ENCODE measurements around the gene AP1B1.
A peak's percentile ranks its signal among the peaks of the same experiment; 100 is the strongest.
"Not testable (repeated sequence)": the region's sequence is repeated elsewhere in the genome, so short reads cannot be mapped to it uniquely, and the experiment has no call there.

AP1B1 gene

GRCh38 chr22:29379258-29379657 is 9.1 kb downstream of the AP1B1 start:
- no peak for TF ChIP-seq CTCF (IDR thresholded peaks at IDR 0.05; ENCODE audit: control insufficient read depth, extremely low read depth, insufficient read depth)
- no peak overlapping the region for H3K4me3 ChIP-seq (ENCODE audit: low read depth, low read length)
- no peak for DNase-seq (ENCODE audit: low read depth)

- no peak for TF ChIP-seq CTCF (IDR thresholded peaks at IDR 0.05; ENCODE audit: control insufficient read depth, extremely low read depth, insufficient read depth)
- DNase-seq (ENCODE audit: low read depth), result peak; percentile 93
- no peak overlapping the region for H3K4me3 ChIP-seq (ENCODE audit: low read depth, low read length)
Measured at GRCh38 chr22:29377979-29378378, 10.4 kb downstream of the AP1B1 start.

GRCh38 chr22:29376705-29377104 is 11.7 kb downstream of the AP1B1 start:
- not testable (repeated sequence) for H3K4me3 ChIP-seq (ENCODE audit: low read depth, low read length); DNase-seq (ENCODE audit: low read depth)

GRCh38 chr22:29375398-29376076 is 12.8 kb downstream of the AP1B1 start:
- no peak for DNase-seq (ENCODE audit: low read depth)
- no peak overlapping the region for H3K4me3 ChIP-seq (ENCODE audit: low read depth, low read length)
- TF ChIP-seq CTCF (IDR thresholded peaks at IDR 0.05; ENCODE audit: control insufficient read depth, extremely low read depth, insufficient read depth), result no peak

- not testable (repeated sequence) for H3K4me3 ChIP-seq (ENCODE audit: low read depth, low read length); DNase-seq (ENCODE audit: low read depth)
Measured at GRCh38 chr22:29374806-29375205, 13.6 kb downstream of the AP1B1 start.

- no peak overlapping the region for H3K4me3 ChIP-seq (ENCODE audit: low read depth, low read length)
- no peak for TF ChIP-seq CTCF (IDR thresholded peaks at IDR 0.05; ENCODE audit: control insufficient read depth, extremely low read depth, insufficient read depth)
- DNase-seq (ENCODE audit: low read depth), result no peak
Measured at GRCh38 chr22:29374401-29374800, 14.0 kb downstream of the AP1B1 start.

- no peak for TF ChIP-seq CTCF (IDR thresholded peaks at IDR 0.05; ENCODE audit: control insufficient read depth, extremely low read depth, insufficient read depth)
- no peak for DNase-seq (ENCODE audit: low read depth)
- no peak overlapping the region for H3K4me3 ChIP-seq (ENCODE audit: low read depth, low read length)
Measured at GRCh38 chr22:29370537-29370936, 17.8 kb downstream of the AP1B1 start.

- no peak overlapping the region for H3K4me3 ChIP-seq (ENCODE audit: low read depth, low read length)
- no peak for DNase-seq (ENCODE audit: low read depth)
- TF ChIP-seq CTCF (IDR thresholded peaks at IDR 0.05; ENCODE audit: control insufficient read depth, extremely low read depth, insufficient read depth), result no peak
Measured at GRCh38 chr22:29369460-29369859, 18.9 kb downstream of the AP1B1 start.
